H9 (cell line): ENCODE measurements around the gene SOS1. TPM values are rescaled to one million over a fixed set of nuclear protein-coding genes. Genes with fewer than 3 reads are reported as not detected.

Source experiments
- DNase-seq: peaks from one replicate; pipeline ENCODE4 v3.0.0-alpha.2; 2017
- H2AFZ ChIP-seq: one replicate; pipeline ENCODE4 v1.6.1; 2013; ENCODE audit warnings: mild to moderate bottlenecking, low read length, control low read depth, moderate library complexity
- H2AK5ac ChIP-seq: 2 replicates; pipeline ENCODE4 v1.6.1; 2013; ENCODE audit warnings: low read length, control low read depth, mixed read lengths; ENCODE audit not compliant: insufficient read length
- H2BK120ac ChIP-seq: one replicate; pipeline ENCODE4 v1.6.1; 2013; ENCODE audit warnings: low read depth, mild to moderate bottlenecking, low read length, control low read depth, inconsistent platforms; ENCODE audit not compliant: poor library complexity, severe bottlenecking
- H2BK12ac ChIP-seq: 2 replicates; pipeline ENCODE4 v1.6.1; 2013; ENCODE audit warnings: low read length, control low read depth, mixed read lengths, low read depth; ENCODE audit not compliant: insufficient read length
- H2BK15ac ChIP-seq: 2 replicates; pipeline ENCODE4 v1.6.1; 2013; ENCODE audit warnings: low read depth, low read length, control low read depth
- H2BK20ac ChIP-seq: one replicate; pipeline ENCODE4 v1.6.1; 2013; ENCODE audit warnings: low read depth, mild to moderate bottlenecking, low read length, control low read depth, inconsistent platforms; ENCODE audit not compliant: poor library complexity, severe bottlenecking
- H2BK5ac ChIP-seq: 2 replicates; pipeline ENCODE4 v1.6.1; 2013; ENCODE audit warnings: low read length, control low read depth, mixed read lengths; ENCODE audit not compliant: insufficient read length
- H3K14ac ChIP-seq: 2 replicates; pipeline ENCODE4 v1.6.1; 2013; ENCODE audit warnings: low read length, control low read depth; ENCODE audit not compliant: insufficient read depth
- H3K18ac ChIP-seq: 2 replicates; pipeline ENCODE4 v1.6.1; 2013; ENCODE audit warnings: low read depth, mild to moderate bottlenecking, mixed read lengths, low read length, control low read depth; ENCODE audit not compliant: insufficient read length
- H3K23ac ChIP-seq: 2 replicates; pipeline ENCODE4 v1.6.1; 2013; ENCODE audit warnings: low read length, control low read depth, mixed read lengths, low read depth; ENCODE audit not compliant: insufficient read length
- H3K23me2 ChIP-seq: 2 replicates; pipeline ENCODE4 v1.6.1; 2013; ENCODE audit warnings: low read depth, mild to moderate bottlenecking, mixed read lengths, low read length, control low read depth; ENCODE audit not compliant: insufficient read length, poor library complexity, severe bottlenecking
- H3K27ac ChIP-seq: 2 replicates; pipeline ENCODE4 v1.5.1; 2013; ENCODE audit warnings: low read length, control low read depth, mixed read lengths, low read depth; ENCODE audit not compliant: insufficient read length
- H3K27me3 ChIP-seq: 2 replicates; pipeline ENCODE4 v1.6.1; 2013; ENCODE audit warnings: low read length, control low read depth, inconsistent platforms; ENCODE audit not compliant: insufficient read depth
- H3K4ac ChIP-seq: 2 replicates; pipeline ENCODE4 v1.6.1; 2013; ENCODE audit warnings: low read depth, mild to moderate bottlenecking, control low read depth, inconsistent platforms, low read length, moderate library complexity
- H3K4me1 ChIP-seq: 2 replicates; pipeline ENCODE4 v1.6.1; 2013; ENCODE audit warnings: low read length, control low read depth, inconsistent platforms; ENCODE audit not compliant: insufficient read depth
- H3K4me2 ChIP-seq: 2 replicates; pipeline ENCODE4 v1.6.1; 2013; ENCODE audit warnings: low read length, control low read depth, mixed read lengths; ENCODE audit not compliant: insufficient read length, insufficient read depth
- H3K56ac ChIP-seq: 2 replicates; pipeline ENCODE4 v1.6.1; 2013; ENCODE audit warnings: low read depth, mild to moderate bottlenecking, mixed read lengths, low read length, control low read depth; ENCODE audit not compliant: insufficient read length
- H3K79me1 ChIP-seq: 2 replicates; pipeline ENCODE4 v1.6.1; 2013; ENCODE audit warnings: low read depth, mild to moderate bottlenecking, moderate library complexity, low read length, control low read depth, inconsistent platforms; ENCODE audit not compliant: insufficient read depth, poor library complexity, severe bottlenecking
- H3K79me2 ChIP-seq: 2 replicates; pipeline ENCODE4 v1.6.1; 2013; ENCODE audit warnings: low read length, control low read depth, inconsistent platforms; ENCODE audit not compliant: insufficient read depth
- H3K9ac ChIP-seq: 2 replicates; pipeline ENCODE4 v1.6.1; 2013; ENCODE audit warnings: low read length, control low read depth, mixed read lengths; ENCODE audit not compliant: insufficient read length; ENCODE audit errors: extremely low read depth
- H3K9me3 ChIP-seq: one replicate; pipeline ENCODE4 v1.6.1; 2013; ENCODE audit warnings: low read depth, low read length, inconsistent platforms; ENCODE audit not compliant: control insufficient read depth
- H3T11ph ChIP-seq: one replicate; pipeline ENCODE4 v1.6.1; 2013; ENCODE audit warnings: mild to moderate bottlenecking, low read length, control low read depth, inconsistent platforms
- H4K20me1 ChIP-seq: one replicate; pipeline ENCODE4 v1.6.1; 2013; ENCODE audit not compliant: control insufficient read depth, insufficient read length, insufficient read depth
- H4K5ac ChIP-seq: 2 replicates; pipeline ENCODE4 v1.6.1; 2013; ENCODE audit warnings: low read depth, mild to moderate bottlenecking, mixed read lengths, low read length, control low read depth; ENCODE audit not compliant: insufficient read length
- H4K8ac ChIP-seq: replicated peaks from 2 replicates; pipeline ENCODE4 v1.6.1; 2013; ENCODE audit warnings: low read length, control low read depth, mixed read lengths, low read depth; ENCODE audit not compliant: insufficient read length
- H4K91ac ChIP-seq: 2 replicates; pipeline ENCODE4 v1.6.1; 2013; ENCODE audit warnings: low read depth, mild to moderate bottlenecking, moderate library complexity, mixed read lengths, low read length, control low read depth; ENCODE audit not compliant: insufficient read length
- H3K27ac Mint-ChIP-seq, 3 experiments: 2 replicates in 2 of 3; 3 replicates in 1 of 3; pipeline ENCODE4 v1.8.0; 2020 to 2021; ENCODE audit warnings: mixed read lengths in 3 of 3, mild to moderate bottlenecking in 1 of 3, moderate library complexity in 1 of 3
- H3K27me3 Mint-ChIP-seq: 2 replicates; pipeline ENCODE4 v1.8.0; 2021; ENCODE audit warnings: low read depth, mild to moderate bottlenecking, moderate library complexity, mixed read lengths
- H3K36me3 Mint-ChIP-seq, 3 experiments: 2 replicates in 2 of 3; 3 replicates in 1 of 3; pipeline ENCODE4 v1.8.0; 2020 to 2021; ENCODE audit warnings: low read depth in 3 of 3, mixed read lengths in 3 of 3; ENCODE audit not compliant: insufficient read depth in 1 of 3
- H3K4me1 Mint-ChIP-seq, 2 experiments: 2 replicates each; pipeline ENCODE4 v1.8.0; 2020; ENCODE audit warnings: mixed read lengths in 2 of 2
- H3K4me3 Mint-ChIP-seq, 2 experiments: 2 replicates in 1 of 2; 3 replicates in 1 of 2; pipeline ENCODE4 v1.8.0; 2020 to 2021; ENCODE audit warnings: mild to moderate bottlenecking in 2 of 2, mixed read lengths in 2 of 2, moderate library complexity in 1 of 2
- H3K9me3 Mint-ChIP-seq, 2 experiments: 2 replicates in 1 of 2; 3 replicates in 1 of 2; pipeline ENCODE4 v1.8.0; 2020; ENCODE audit warnings: mild to moderate bottlenecking in 2 of 2, mixed read lengths in 2 of 2, moderate library complexity in 1 of 2
- CTCF ChIP-seq: fragments of 200-600 bp; sonication (generic); conservative IDR thresholded peaks from 3 replicates; pipeline ENCODE4 v1.8.0; 2021; ENCODE audit warnings: antibody characterized with exemption, mild to moderate bottlenecking
- WGBS: extraction: QIAGEN DNeasy Blood & Tissue Kit; methylation state at CpG from one replicate; pipeline ENCODE4 v1.1.7; 2013; ENCODE audit warnings: missing lambda C conversion rate, low lambda C conversion rate, mixed read lengths; ENCODE audit not compliant: insufficient read length; ENCODE audit errors: extremely low coverage; 5-methylcytosine and 5-hydroxymethylcytosine counted together
- total RNA-seq: library from RNA; stranded (reverse); gene quantifications from 2 replicates; pipeline ENCODE4 v1.2.1, GENCODE V29; 2021

The SOS1 gene
- total RNA-seq, 1 experiment from 2014 or later = 35.8 TPM

GRCh38 chr2:38947241-38948239 is 173.3 kb downstream of the SOS1 start:
- H4K20me1 ChIP-seq = no peaks in the 10 kb centered on the region
- Mint-ChIP-seq H3K4me1 (peaks cover 26 to 33% of the 10 kb centered on the region in 2 experiments), H3K27me3 (no peaks in the 10 kb centered on the region), H3K9me3 (no peaks in the 10 kb centered on the region; a peak in 1 of 5 replicates), H3K4me3 (no peak overlapping the region), H3K36me3 (no peaks in the 10 kb centered on the region), H3K27ac (peak overlapping the region in 1 of 3 experiments; percentile 39; a peak in 1 of 7 replicates)
- no peaks in the 10 kb centered on the region for H3K79me1 ChIP-seq
- TF ChIP-seq CTCF = peak; percentile 86
- H4K8ac ChIP-seq = no peak overlapping the region
- H2BK5ac ChIP-seq = no peak overlapping the region
- no peak overlapping the region for H2BK120ac ChIP-seq
- no peak overlapping the region for H2BK15ac ChIP-seq
- H4K5ac ChIP-seq = no peak overlapping the region
- no peaks in the 10 kb centered on the region for H3K9me3 ChIP-seq
- H3K23ac ChIP-seq = no peak overlapping the region
- no peak overlapping the region for H2AK5ac ChIP-seq
- H3K56ac ChIP-seq = no peak overlapping the region
- no peaks in the 10 kb centered on the region for H3K79me2 ChIP-seq
- no CpG with 5 or more reads among the region's 11 CpGs for WGBS
- H3K18ac ChIP-seq = no peak overlapping the region
- H3K27ac ChIP-seq = no peak overlapping the region
- no peak overlapping the region for H3K14ac ChIP-seq
- no peaks in the 10 kb centered on the region for H3K27me3 ChIP-seq
- no peak overlapping the region for H2AFZ ChIP-seq
- no peak overlapping the region for H3K9ac ChIP-seq
- H2BK12ac ChIP-seq = no peak overlapping the region
- H3K23me2 ChIP-seq = no peaks in the 10 kb centered on the region
- peaks cover 5% of the 10 kb centered on the region for H3K4me1 ChIP-seq
- peak; percentile 84 for DNase-seq
- no peak overlapping the region for H2BK20ac ChIP-seq
- H4K91ac ChIP-seq = no peak overlapping the region
- H3K4me2 ChIP-seq = no peak overlapping the region
- no peak overlapping the region for H3K4ac ChIP-seq
- H3T11ph ChIP-seq = no peak overlapping the region
